LNCAP (cell line): Measurements from ENCODE around the gene SAMD9.

Experiments used
- TF ChIP-seq, protein P1 (sequence below): fragments of 450-650 bp; IDR thresholded peaks from 2 replicates; pipeline ENCODE4 v1.5.1; 2017; ENCODE audit warnings: mild to moderate bottlenecking

SAMD9 gene

DNA sequence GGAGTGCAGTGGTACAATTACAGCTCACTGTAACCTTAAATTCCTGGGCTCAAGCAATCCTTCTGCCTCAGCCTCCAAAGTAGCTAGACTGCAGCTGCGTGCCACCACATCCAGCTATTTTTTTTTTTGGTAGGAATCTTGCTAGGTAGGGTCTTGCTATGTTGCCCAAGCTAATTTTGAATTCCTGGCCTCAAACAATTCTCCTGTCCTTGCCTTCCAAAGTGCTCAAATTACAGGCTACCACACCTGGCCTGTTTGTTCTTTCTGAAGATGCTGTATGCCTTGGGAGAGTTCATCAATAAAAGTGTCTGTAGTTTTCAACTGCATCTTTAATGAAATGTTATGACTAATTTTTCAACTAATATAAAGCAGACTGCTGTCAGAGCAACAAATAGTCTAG lies 452 bp downstream of the SAMD9 start:
- TF ChIP-seq, protein P1, sequence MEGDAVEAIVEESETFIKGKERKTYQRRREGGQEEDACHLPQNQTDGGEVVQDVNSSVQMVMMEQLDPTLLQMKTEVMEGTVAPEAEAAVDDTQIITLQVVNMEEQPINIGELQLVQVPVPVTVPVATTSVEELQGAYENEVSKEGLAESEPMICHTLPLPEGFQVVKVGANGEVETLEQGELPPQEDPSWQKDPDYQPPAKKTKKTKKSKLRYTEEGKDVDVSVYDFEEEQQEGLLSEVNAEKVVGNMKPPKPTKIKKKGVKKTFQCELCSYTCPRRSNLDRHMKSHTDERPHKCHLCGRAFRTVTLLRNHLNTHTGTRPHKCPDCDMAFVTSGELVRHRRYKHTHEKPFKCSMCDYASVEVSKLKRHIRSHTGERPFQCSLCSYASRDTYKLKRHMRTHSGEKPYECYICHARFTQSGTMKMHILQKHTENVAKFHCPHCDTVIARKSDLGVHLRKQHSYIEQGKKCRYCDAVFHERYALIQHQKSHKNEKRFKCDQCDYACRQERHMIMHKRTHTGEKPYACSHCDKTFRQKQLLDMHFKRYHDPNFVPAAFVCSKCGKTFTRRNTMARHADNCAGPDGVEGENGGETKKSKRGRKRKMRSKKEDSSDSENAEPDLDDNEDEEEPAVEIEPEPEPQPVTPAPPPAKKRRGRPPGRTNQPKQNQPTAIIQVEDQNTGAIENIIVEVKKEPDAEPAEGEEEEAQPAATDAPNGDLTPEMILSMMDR: no peak

GRCh38 chr7:93115796-93116195 lies 2.0 kb downstream of the SAMD9 start:
- TF ChIP-seq, protein P1: no peak

DNA sequence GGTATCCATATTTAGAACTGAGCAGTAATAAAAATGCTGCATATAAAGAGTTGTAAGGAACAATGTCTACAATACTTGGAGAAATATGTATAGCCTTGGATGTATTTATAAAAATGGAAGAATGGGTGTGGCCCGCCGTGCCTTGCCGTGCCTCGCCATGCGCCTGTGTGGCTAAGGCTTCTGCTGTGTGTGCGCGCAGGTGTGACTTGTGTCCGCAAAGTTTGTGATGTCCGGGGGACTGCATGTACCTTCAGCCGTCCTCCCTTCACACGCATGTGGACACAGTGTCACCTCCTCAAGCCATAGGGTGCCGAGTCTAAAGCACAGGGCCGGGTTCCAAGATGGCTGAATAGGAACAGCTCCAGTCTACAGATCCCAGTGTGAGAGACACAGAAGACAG lies 9.8 kb downstream of the SAMD9 start:
- TF ChIP-seq, protein P1: no peak

DNA sequence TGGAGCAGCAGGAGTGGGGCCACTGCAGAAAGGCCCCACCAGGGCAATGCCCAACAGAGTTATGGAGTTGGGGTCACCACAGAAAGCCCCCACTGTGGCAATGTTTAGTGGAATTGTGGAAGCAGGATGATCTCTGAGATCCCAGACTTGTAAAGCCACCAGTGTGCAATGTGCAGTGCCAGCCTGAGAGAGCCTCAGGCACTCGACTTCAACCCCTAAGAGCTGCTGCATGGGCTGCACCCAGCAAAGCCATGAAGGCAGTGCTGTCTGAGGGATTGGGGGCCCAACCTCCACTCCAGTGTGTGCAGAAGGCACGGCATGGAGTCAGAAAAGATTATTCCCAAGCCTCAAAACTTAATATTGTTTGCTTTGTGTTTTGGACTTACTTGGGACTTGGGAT lies 20.4 kb downstream of the SAMD9 start:
- TF ChIP-seq, protein P1: no peak

GRCh38 chr7:93092757-93093370 lies 24.9 kb downstream of the SAMD9 start:
- TF ChIP-seq, protein P1: no peak

- TF ChIP-seq, protein P1: no peak
Observed at GRCh38 chr7:93062599-93062998, 55.2 kb downstream of the SAMD9 start.

GRCh38 chr7:93060865-93061264 lies 56.9 kb downstream of the SAMD9 start:
- TF ChIP-seq, protein P1: no peak

DNA sequence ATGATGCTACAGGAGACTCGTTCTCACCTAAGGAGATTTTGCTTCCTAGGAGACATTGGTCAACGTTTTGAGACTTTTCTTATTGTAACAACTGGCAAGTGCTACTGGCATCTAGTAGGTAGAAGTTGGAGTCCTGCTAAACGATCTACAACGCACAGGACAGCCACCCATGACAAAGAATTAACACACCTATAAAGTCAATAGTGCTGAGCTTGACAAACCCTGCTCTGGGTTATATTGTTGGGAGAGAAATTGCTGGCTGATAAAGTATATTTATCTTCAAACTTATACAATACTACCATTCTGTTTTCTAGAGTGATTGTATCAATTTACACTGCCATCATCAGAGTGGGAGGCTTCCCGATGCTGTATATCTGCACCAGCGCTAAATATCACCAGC lies 57.8 kb downstream of the SAMD9 start:
- TF ChIP-seq, protein P1: no peak
